Right lobe of liver (tissue), 5 donors: Measurements from ENCODE around the gene APOO. TPM values are rescaled to one million over a fixed set of nuclear protein-coding genes. Genes with fewer than 3 reads are reported as not detected.

ENCODE experiments used
- total RNA-seq, 6 experiments: library from RNA; depleted of rRNA in 2 of 6; stranded (reverse); fragments of >200 nt in 2 of 6; fragmentation: NEBNext Ultra II Directional in 3 of 6; extraction: Animal tissue kit (Norgen Biotek cat#: 25700) in 3 of 6; gene quantifications; one replicate each; pipeline versions ENCODE4 v1.1.0 to v1.2.4, GENCODE V29; 2016 to 2023
- donor health status: DM: no; HTN: no; CAD: no.
- donor health status: DM: no; HTN: no; CAD: no.
- donor health status: DM: no; HTN: yes; CAD: no.
- donor health status: DM: no; HTN: yes; CAD: no.

The APOO gene
- total RNA-seq, 6 experiments from 2014 or later: 9.8 to 17.3 (median 12.2) TPM

Other genes starting within 250 kb of the APOO start
- gene PRDX4, start 240.4 kb downstream of the APOO start, total RNA-seq: 100 to 1,000 TPM; 120 to 345 (median 198) TPM
- 10 to 100 TPM in 5 of 6 experiments, 1 to 10 TPM in 1; 8.9 to 20.2 (median 14.6) TPM for gene ACOT9, start 164.7 kb downstream of the APOO start, total RNA-seq
- gene SAT1, start 124.8 kb downstream of the APOO start, total RNA-seq: 100 to 1,000 TPM; 215 to 640 (median 291) TPM
- not detected for gene CXorf58, start 68 bp upstream of the APOO start, total RNA-seq
- gene KLHL15, start 119.2 kb upstream of the APOO start, total RNA-seq: 1 to 10 TPM; 4.7 to 6.7 (median 6.0) TPM
- 10 to 100 TPM; 55.1 to 81.1 (median 59.7) TPM for gene EIF2S3, start 147.0 kb upstream of the APOO start, total RNA-seq
- 10 to 100 TPM; 16.4 to 31.7 (median 23.5) TPM for gene ZFX, start 241.8 kb upstream of the APOO start, total RNA-seq